ENCODE data around the gene FBF1. TPM values are rescaled to one million over a fixed set of nuclear protein-coding genes. Genes with fewer than 3 reads are reported as not detected.

The FBF1 gene
- total RNA-seq, 1 donor from 2014 or later, result 27.5 TPM

- Mint-ChIP-seq H3K4me1 (ENCODE audit: unreplicated experiment) (no peaks in the 10 kb centered on the region), H3K36me3 (no peaks in the 10 kb centered on the region), H3K27ac (no peak overlapping the region), H3K27me3 (peaks cover 48% of the 10 kb centered on the region), H3K9me3 (no peaks in the 10 kb centered on the region), H3K4me3 (no peak overlapping the region)
- no peak for TF ChIP-seq CTCF (conservative IDR thresholded peaks at IDR 0.05)
- DNase-seq (ENCODE audit: extremely low spot score, unreplicated experiment), result no peak
Observed at GRCh38 chr17:75881678-75882454, 59.0 kb downstream of the FBF1 start.

- Mint-ChIP-seq H3K27me3 (peaks cover 48% of the 10 kb centered on the region), H3K27ac (no peak overlapping the region), H3K4me1 (ENCODE audit: unreplicated experiment) (no peaks in the 10 kb centered on the region), H3K36me3 (no peaks in the 10 kb centered on the region), H3K9me3 (no peaks in the 10 kb centered on the region), H3K4me3 (peak overlapping the region; percentile 61)
- no peak for DNase-seq (ENCODE audit: extremely low spot score, unreplicated experiment)
- no peak for TF ChIP-seq CTCF (conservative IDR thresholded peaks at IDR 0.05)
Observed at GRCh38 chr17:75880266-75880665, 60.6 kb downstream of the FBF1 start.

- no peaks in the 10 kb centered on the region for H3K4me1 Mint-ChIP-seq (ENCODE audit: unreplicated experiment)
- peak within 1 kb of the TSS; percentile 77 for H3K4me3 Mint-ChIP-seq
- TF ChIP-seq CTCF (conservative IDR thresholded peaks at IDR 0.05), result peak; percentile 22
- no peaks in the 10 kb centered on the region for H3K36me3 Mint-ChIP-seq
- H3K9me3 Mint-ChIP-seq, result no peaks in the 10 kb centered on the region
- DNase-seq (ENCODE audit: extremely low spot score, unreplicated experiment), result no peak
- peak within 1 kb of the TSS; percentile 34 for H3K27ac Mint-ChIP-seq
- peaks cover 48% of the 10 kb centered on the region for H3K27me3 Mint-ChIP-seq
Observed at GRCh38 chr17:75878174-75878998, 62.5 kb downstream of the FBF1 start, which contains the start of gene TRIM47. Gene TRIM47, minus strand, starts transcription at chr17:75878581. Its CDS starts 33 bp downstream, at chr17:75878548.

GRCh38 chr17:75877752-75878173, 63.1 kb downstream of the FBF1 start:
- peaks cover 48% of the 10 kb centered on the region for H3K27me3 Mint-ChIP-seq
- no peak overlapping the region for H3K27ac Mint-ChIP-seq
- no peaks in the 10 kb centered on the region for H3K36me3 Mint-ChIP-seq
- peak overlapping the region; percentile 77 for H3K4me3 Mint-ChIP-seq
- H3K4me1 Mint-ChIP-seq (ENCODE audit: unreplicated experiment), result no peaks in the 10 kb centered on the region
- DNase-seq (ENCODE audit: extremely low spot score, unreplicated experiment), result no peak
- TF ChIP-seq CTCF (conservative IDR thresholded peaks at IDR 0.05), result peak; percentile 70
- H3K9me3 Mint-ChIP-seq, result no peaks in the 10 kb centered on the region

- no peaks in the 10 kb centered on the region for H3K9me3 Mint-ChIP-seq
- peaks cover 45% of the 10 kb centered on the region for H3K27me3 Mint-ChIP-seq
- DNase-seq (ENCODE audit: extremely low spot score, unreplicated experiment), result no peak
- TF ChIP-seq CTCF (conservative IDR thresholded peaks at IDR 0.05), result no peak
- peak overlapping the region; percentile 18 for H3K27ac Mint-ChIP-seq
- peak overlapping the region; percentile 77 for H3K4me3 Mint-ChIP-seq
- no peaks in the 10 kb centered on the region for H3K36me3 Mint-ChIP-seq
- no peaks in the 10 kb centered on the region for H3K4me1 Mint-ChIP-seq (ENCODE audit: unreplicated experiment)
Observed at GRCh38 chr17:75876938-75877751, 63.7 kb downstream of the FBF1 start.
